HG03196 (cell line): Measurements from ENCODE around the gene RAB11FIP4.

Experiments
- ATAC-seq: cut with Tn5 transposase; IDR thresholded peaks from one replicate; pipeline ENCODE4 v1.9.1; 2021; ENCODE audit not compliant: unreplicated experiment

Gene RAB11FIP4

DNA sequence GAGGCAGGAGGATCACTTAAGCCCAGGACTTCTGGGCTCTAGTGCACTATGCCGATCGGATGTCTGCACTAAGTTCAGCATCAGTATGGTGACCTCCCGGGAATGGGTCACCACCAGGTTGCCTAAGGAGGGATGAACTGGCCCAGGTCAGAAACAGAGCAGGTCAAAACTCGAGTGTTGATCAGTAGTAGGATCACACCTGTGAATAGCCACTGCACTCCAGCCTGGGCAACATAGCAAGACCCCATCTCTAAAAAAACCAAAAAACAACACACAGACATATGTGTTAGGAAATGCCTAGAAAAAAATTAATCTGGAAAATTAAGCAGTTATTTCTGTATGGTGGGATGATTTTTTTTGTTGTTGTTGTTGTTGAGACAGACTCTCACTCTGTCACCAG, 127.0 kb downstream of the RAB11FIP4 start:
- ATAC-seq: no peak

- no peak for ATAC-seq
Observed at GRCh38 chr17:31521632-31522283, 130.3 kb downstream of the RAB11FIP4 start.

- ATAC-seq: no peak
Observed at GRCh38 chr17:31522284-31522931, 130.9 kb downstream of the RAB11FIP4 start.

DNA sequence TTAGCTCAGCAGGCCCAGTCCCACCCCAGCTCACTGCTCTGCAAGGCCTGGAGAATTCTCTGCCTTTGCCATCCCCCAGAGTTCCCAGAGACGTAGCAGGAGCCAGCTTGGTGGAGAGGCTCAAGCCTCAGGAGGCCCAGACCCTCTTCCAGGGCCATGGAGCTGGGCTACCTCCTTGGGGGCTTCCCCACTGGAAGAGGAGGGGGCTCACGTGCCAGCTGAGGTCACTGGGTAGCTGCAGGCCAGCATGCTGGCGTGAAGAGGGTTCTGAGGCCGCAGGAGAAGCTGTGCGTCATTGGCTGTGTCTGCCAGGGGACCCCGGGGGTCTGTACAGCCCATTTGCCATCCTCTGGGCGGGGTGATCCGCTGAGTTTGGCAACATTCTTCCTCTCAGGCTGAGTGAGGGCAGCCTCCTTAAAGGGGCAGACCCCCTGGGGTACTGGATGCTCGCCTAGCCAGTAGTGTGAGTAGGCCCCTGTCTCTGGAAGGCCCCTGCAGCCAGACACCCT, 131.6 kb downstream of the RAB11FIP4 start:
- ATAC-seq: no peak

- no peak for ATAC-seq
Observed at GRCh38 chr17:31523862-31524730, 132.6 kb downstream of the RAB11FIP4 start.

DNA sequence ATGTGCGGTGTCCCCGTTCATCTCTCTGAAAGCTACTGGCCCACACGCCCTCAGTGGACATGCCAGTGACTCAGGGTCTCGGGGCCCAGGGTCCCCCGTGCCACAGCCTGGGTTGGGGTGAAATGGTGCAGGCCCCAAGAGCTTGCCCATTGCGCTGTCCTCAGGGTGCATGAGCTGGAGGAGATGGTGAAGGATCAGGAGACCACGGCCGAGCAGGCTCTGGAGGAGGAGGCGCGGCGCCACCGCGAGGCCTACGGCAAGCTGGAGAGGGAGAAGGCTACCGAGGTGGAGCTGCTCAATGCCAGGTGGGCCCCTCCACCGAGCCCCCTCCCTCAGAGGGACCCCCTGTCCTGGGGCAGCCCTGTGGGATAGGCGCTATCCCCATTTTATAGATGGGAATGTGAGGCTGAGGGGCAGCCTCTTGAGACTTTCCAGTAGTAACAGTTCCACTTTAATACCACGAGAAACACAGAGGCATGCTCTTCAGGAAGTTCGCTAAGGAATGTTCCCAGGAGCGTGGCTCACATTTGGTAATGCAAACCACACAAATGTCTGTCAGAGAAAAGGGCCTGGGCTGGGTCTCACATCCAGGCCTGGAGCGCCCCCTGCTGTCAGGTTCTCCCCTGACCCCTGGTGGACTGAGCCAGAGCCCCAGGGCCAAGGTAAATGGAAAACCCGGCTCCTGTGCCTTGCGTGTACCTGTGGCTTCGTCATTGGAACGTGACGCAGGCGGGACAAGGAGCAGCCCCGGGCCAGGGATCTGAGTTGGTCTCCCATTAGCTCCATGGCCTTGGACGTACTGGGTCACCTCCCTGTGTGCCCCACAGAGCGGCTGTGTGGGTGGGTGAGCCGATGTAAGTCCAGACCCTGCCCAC, 133.7 kb downstream of the RAB11FIP4 start:
- no peak for ATAC-seq

DNA sequence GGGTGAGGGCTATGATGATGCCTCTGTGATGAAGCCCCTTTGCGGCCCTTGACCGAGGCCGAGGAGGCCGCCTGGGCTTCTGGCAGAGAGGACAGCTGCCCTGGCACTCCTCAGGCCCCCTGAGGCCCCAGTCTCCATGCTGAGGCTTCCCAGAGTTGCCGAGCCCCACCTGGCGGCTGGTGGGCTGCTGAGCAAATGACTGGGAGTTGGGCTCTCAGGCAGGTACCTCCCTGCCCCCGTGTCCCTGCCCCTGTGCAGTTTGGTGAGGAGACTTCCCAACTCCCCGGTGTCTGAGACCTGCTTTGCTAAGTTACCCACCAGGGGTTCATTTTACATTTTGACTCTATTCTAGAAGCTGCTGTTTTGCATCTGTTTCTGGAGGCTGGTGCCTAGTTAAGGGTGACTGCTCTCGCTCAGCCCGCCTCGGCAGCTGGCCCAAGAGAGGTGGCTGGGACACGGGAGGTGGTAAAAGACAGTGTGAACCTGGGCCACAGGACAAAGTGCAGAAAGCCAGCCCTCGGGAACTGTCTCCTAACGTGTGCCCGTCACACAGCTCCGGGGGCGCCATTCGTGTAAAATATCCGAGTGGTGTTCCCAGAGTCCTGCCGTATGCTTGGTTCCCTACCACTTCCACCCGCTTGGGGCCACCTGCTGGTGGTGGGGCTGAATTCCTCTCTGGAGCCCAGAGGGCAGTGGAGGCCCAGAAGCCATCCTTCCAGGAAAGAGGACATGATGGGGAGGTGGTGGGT, 134.5 kb downstream of the RAB11FIP4 start:
- ATAC-seq: no peak

DNA sequence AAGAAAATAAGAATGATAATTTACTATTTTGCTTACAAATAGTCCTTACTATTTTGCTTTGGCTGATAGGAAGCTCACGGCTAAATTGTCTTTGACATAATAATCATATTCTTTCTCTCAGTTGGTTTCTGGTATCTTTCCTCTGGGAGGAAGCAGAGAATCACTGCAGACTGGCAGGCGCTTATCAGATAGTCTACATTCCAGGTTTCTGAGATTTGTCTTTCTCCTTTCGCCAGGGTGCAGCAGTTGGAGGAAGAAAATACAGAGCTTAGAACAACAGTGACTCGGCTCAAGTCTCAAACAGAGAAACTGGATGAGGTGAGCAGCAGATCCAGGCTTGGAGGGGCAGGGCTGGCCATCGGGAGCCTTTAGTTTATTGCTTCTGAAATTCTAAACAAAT, 136.1 kb downstream of the RAB11FIP4 start:
- no peak for ATAC-seq

DNA sequence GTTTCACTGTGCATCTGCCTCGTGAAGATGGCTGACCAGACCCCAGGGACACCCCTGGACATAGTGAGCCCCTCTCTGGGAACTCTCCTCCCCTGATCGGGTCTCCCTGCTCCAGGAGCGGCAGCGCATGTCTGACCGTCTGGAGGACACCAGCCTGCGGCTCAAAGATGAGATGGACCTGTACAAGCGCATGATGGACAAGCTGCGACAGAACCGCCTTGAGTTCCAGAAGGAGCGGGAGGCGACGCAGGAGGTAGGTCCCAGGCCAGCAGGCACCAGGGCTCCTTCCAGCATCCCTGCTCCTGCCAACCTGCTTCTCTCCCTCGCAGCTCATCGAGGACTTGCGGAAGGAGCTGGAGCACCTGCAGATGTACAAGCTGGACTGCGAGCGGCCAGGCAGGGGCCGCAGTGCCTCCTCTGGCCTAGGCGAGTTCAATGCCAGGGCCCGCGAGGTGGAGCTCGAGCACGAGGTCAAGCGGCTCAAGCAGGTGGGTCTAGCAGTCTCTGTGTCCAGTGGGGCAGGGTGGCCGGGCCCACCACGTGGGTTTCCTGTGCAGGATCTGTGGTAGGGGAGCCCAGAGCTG, 136.9 kb downstream of the RAB11FIP4 start:
- ATAC-seq: no peak

GRCh38 chr17:31529841-31530251, 138.4 kb downstream of the RAB11FIP4 start:
- ATAC-seq: no peak

DNA sequence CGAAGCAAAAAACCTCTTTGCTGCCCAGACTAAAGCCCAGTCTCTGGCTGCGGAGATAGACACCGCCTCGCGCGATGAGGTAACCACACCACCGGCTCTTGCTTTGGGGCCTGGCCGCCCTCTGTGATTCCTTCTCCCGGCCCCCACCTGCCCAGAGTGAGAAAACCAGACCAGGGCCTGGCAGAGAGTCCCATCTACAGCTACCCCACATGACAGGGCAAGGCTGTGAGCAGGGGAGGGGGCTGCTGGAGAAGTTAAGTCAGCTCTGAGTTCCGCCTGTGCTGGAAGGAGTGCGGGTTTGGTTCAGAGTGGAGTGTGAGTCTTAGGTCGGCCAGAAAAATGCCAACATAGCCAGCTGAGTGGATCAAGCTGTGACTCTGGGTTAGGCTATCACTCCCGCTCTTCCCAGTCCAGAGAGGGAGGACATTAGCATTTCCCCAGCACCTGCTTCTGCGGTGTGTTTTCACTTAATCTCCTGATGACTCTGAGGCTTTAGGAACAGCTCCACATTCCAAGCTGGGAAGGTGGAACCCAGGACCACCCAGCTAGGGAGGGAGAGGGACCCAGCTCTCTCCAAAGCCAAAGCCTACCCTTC, 139.0 kb downstream of the RAB11FIP4 start:
- ATAC-seq: no peak

- ATAC-seq: no peak
Observed at GRCh38 chr17:31531336-31531980, 140.0 kb downstream of the RAB11FIP4 start.

DNA sequence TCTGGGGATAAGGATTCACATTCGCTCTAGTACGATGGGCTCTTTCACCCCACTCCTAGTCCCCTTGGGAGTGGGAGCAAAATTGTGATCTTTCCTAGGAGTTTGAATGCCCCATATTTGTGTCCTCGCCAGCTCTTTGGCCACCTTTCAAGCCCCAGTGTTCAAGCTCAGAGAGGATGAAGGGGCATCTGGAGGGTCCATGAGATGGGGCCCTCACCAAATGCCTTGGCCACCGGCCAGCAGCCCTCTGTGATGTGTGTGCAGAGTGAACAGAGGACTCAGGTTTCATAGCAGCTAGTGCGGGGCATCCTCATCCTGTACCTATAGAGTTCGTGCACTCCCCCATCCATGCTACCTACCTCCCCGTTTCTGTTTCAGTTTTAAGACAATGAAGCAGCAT, 140.6 kb downstream of the RAB11FIP4 start:
- ATAC-seq: no peak

GRCh38 chr17:31532526-31532925, 141.1 kb downstream of the RAB11FIP4 start:
- no peak for ATAC-seq

DNA sequence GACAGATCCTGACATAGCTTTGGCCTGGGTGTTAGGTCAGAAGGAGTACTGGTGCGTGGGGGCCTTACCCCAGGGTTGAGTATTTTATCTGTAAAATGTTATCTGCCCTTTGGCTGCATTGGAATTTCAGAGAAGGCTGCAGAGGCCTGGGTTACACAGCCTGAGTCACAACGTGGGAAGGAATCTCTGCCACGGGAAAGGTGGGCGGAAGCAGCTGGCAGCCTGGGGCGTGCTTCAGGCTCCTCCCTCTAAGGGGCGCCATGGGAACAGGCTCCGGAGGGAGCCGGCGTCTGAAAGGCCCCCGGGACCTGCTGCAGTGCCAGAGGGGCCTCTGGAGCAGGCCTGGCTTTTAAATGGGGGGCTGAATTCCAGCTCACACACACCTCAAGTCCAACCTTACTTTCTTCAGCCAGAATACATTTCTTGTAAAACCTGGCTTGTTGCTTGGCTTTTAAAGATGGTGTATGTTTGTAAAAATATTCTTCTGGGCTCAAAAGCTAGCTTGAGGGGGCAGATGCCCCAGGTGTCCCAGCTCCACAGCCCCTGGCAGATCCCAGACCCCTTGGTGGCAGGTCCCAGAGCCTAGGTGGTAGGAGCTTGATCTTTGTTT, 142.2 kb downstream of the RAB11FIP4 start:
- ATAC-seq: no peak

GRCh38 chr17:31534223-31534888, 142.9 kb downstream of the RAB11FIP4 start:
- no peak for ATAC-seq

DNA sequence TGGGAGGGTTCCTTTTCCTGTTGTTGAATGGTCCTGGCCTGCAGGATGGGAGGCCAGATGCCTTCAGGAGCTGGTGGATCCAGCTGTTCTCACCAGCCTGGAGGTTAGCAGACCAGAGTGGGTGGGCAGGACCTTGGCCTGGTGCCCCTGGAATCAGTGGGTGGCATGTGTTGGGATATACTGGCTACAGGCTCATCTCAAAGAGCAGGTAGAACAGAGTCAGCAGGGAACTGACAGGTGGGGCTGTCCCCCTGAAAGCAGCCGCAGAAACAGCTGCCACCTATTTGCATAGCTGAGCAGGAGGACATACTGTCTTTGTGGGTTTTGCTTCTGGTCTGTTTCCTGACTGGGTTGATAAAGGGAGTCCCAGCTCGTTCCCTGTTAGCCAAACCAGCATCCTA, 144.1 kb downstream of the RAB11FIP4 start:
- ATAC-seq: peak; percentile 78

DNA sequence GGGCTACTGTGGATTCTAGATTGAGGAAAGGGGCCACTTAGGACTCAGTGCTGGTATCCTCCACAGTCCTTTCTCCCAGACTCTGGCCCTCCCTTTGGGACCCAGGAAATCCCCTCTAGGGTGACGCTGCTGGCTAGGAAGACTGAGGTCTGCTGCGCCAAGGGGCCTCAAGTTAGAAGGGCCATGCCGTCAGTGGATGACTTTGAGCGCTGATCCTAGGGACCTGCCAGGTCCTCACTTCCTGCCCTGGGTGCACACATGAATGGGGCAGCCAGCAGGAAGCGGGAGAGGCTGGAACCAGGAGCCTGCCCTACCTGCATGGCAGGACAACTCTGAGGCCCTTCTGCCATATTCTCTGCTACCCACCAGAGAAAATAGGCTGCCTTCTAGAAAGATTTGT, 145.0 kb downstream of the RAB11FIP4 start:
- ATAC-seq: no peak
